Large intestine (tissue), 3 donors: ENCODE measurements around the gene CHRM4. TPM values are rescaled to one million over a fixed set of nuclear protein-coding genes. Genes with fewer than 3 reads are reported as not detected.

Experiments used
- DNase-seq, 2 donors: peaks; one replicate each; pipeline versions ENCODE4 v3.0.0 to v3.0.0-alpha.2; 2013
- H3K27ac ChIP-seq: one replicate; pipeline ENCODE4 v1.5.1; 2013; ENCODE audit warnings: low read length
- H3K27me3 ChIP-seq: 2 replicates; pipeline ENCODE4 v1.6.1; 2013; ENCODE audit warnings: low read length; ENCODE audit not compliant: control insufficient read depth, insufficient read depth
- H3K36me3 ChIP-seq: 2 replicates; pipeline ENCODE4 v1.6.1; 2013; ENCODE audit warnings: low read length; ENCODE audit not compliant: control insufficient read depth, insufficient read depth
- H3K4me1 ChIP-seq: one replicate; pipeline ENCODE4 v1.6.1; 2013; ENCODE audit warnings: low read length; ENCODE audit not compliant: control insufficient read depth, insufficient read depth
- H3K4me3 ChIP-seq: one replicate; pipeline ENCODE4 v1.5.1; 2013; ENCODE audit warnings: low read length
- H3K9me3 ChIP-seq: one replicate; pipeline ENCODE4 v1.6.1; 2013; ENCODE audit warnings: mild to moderate bottlenecking, low read depth, low read length, moderate library complexity; ENCODE audit not compliant: control insufficient read depth
- WGBS: methylation state at CpG from one replicate; pipeline ENCODE4 v1.1.5; 2013; ENCODE audit warnings: low lambda C conversion rate; ENCODE audit not compliant: insufficient coverage; 5-methylcytosine and 5-hydroxymethylcytosine counted together
- polyA plus RNA-seq: library from polyadenylated mRNA; unstranded; fragments of 120-200 nt; gene quantifications from one replicate; pipeline ENCODE4 v1.2.1, GENCODE V29; 2013

Gene CHRM4
- polyA plus RNA-seq, 1 donor: 7.1 TPM

DNA sequence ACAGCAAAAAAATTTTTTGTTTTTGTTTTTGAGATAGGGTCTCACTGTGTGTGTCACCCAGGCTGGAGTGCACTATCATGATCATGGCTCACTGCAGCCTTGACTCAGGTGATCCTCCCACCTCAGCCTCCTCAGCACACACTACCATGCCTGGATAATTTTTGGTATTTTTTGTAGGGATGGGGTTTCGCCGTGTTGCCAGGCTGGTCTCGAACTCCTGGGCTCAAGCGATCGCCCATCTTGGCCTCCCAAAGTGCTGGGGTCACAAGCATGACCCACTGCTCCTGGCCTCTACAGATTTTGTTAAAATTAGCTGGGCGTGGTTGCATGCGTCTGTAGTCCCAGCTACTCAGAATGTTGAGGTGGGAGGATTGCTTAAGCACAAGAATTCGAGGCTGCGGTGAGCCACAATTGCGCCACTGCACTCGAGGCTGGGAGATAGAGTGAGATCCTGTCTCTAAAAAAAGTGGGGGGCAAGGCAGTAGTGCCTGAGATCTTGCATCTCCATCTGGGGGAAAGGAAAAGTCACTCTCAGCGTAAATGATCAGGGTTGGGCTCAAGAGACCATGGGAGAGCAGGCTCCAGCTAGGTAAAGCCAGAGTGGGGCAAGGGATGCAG, 54.9 kb downstream of the CHRM4 start:
- Histone ChIP-seq H3K36me3 (no peaks in the 10 kb centered on the region), H3K27me3 (peaks cover 36% of the 10 kb centered on the region), H3K4me3 (no peak overlapping the region), H3K27ac (no peak overlapping the region), H3K9me3 (no peaks in the 10 kb centered on the region), H3K4me1 (peaks cover 24% of the 10 kb centered on the region)
- WGBS: no CpG with 5 or more reads among the region's 12 CpGs
- DNase-seq: no peak

- Histone ChIP-seq H3K27me3 (peaks cover 42% of the 10 kb centered on the region), H3K9me3 (no peaks in the 10 kb centered on the region), H3K4me3 (no peak overlapping the region), H3K4me1 (peaks cover 24% of the 10 kb centered on the region), H3K27ac (no peak overlapping the region), H3K36me3 (no peaks in the 10 kb centered on the region)
- DNase-seq: no peak
- WGBS: 100% methylated on average over 1 of the region's 11 CpGs
Observed at GRCh38 chr11:46335890-46336562, 55.5 kb downstream of the CHRM4 start.

GRCh38 chr11:46335271-46335670, 56.3 kb downstream of the CHRM4 start:
- peaks cover 50% of the 10 kb centered on the region for H3K27me3 ChIP-seq
- WGBS: 67% methylated on average over 1 of the region's 6 CpGs
- no peak for DNase-seq
- H3K27ac ChIP-seq: no peak overlapping the region
- H3K9me3 ChIP-seq: no peaks in the 10 kb centered on the region
- H3K4me1 ChIP-seq: peaks cover 26% of the 10 kb centered on the region
- H3K4me3 ChIP-seq: no peak overlapping the region
- H3K36me3 ChIP-seq: no peaks in the 10 kb centered on the region

- Histone ChIP-seq H3K36me3 (no peaks in the 10 kb centered on the region), H3K27me3 (peaks cover 56% of the 10 kb centered on the region), H3K9me3 (no peaks in the 10 kb centered on the region), H3K4me1 (peaks cover 16% of the 10 kb centered on the region), H3K27ac (no peak overlapping the region), H3K4me3 (no peak overlapping the region)
- no peak for DNase-seq
- WGBS: no CpG with 5 or more reads among the region's 3 CpGs
Observed at GRCh38 chr11:46334211-46334610, 57.4 kb downstream of the CHRM4 start.

Other genes starting within 250 kb of the CHRM4 start
- gene CREB3L1, start 114.1 kb downstream of the CHRM4 start, polyA plus RNA-seq: 40.6 TPM
- 46.9 TPM for gene DGKZ, start 44.3 kb downstream of the CHRM4 start, polyA plus RNA-seq
- gene MDK, start 10.1 kb downstream of the CHRM4 start, polyA plus RNA-seq: 232 TPM
- gene AMBRA1, start 202.2 kb upstream of the CHRM4 start, polyA plus RNA-seq: 20.2 TPM
- gene HARBI1, start 225.5 kb upstream of the CHRM4 start, polyA plus RNA-seq: 5.4 TPM
- 52.9 TPM for gene ATG13, start 225.8 kb upstream of the CHRM4 start, polyA plus RNA-seq